ENCODE results near the gene HNF1B.

HNF1B gene

GRCh38 chr17:37759014-37759637 is 14.3 kb upstream of the HNF1B start:
- no peak for DNase-seq

DNA sequence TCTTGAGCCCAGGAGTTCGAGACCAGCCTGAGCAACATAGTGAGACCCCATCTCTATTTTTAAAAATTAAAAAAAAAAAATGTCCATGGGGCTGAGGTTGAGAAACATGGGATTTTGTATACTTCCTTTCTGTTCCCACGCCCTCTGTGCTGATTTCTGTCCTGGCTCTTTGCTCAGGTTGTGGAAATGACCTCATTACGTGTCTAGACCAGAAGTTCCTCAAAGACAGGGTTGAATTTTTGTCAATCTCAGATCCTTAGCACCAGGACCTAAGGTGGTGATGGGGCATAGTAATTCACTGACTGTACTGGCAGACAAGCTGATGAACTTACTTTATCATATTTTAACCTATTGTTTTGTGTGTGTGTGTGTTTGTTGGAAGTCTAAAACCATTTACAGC is 11.2 kb upstream of the HNF1B start:
- DNase-seq: no peak

GRCh38 chr17:37755455-37755854 is 10.6 kb upstream of the HNF1B start:
- DNase-seq: no peak

- no peak for DNase-seq
Observed at GRCh38 chr17:37754363-37754762, 9.5 kb upstream of the HNF1B start.

- no peak for DNase-seq
Observed at GRCh38 chr17:37752482-37752881, 7.6 kb upstream of the HNF1B start.

DNA sequence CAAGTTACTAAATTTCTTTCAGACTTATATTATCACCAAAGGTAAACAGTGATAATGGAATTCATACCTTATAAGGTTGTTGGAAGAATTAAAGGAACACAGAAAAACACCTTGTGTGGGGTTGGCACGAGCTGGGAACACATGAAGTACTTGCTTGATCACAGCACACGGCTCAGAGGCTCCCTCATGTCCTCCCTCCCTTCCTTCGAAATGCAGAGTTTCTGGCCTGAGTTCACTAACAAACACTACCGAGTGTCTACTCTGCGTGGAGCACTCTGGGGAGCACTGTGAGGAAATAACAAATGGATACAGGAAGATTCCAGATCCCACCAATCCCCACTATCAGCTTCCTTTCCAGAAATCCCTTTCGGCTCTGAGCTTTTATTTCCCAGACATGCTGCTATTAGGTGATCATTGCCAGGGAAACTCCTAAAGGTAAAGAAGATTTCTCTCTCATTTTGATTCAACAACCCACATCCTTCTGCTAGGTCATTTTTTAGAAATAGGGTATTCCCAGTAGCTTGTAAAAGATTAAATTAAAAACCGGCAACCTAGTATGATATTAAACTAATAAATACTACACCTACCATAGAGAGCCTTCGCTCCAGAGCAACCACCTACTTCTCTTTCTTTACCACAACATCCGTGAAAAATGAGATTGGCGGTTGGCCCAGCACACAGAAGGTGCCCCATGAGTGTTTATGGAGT is 6.1 kb upstream of the HNF1B start:
- DNase-seq: no peak

- DNase-seq: no peak
Observed at GRCh38 chr17:37750292-37750691, 5.4 kb upstream of the HNF1B start.

GRCh38 chr17:37747222-37747621 is 2.4 kb upstream of the HNF1B start:
- DNase-seq: no peak

GRCh38 chr17:37746617-37747016 is 1.8 kb upstream of the HNF1B start:
- DNase-seq: no peak

DNA sequence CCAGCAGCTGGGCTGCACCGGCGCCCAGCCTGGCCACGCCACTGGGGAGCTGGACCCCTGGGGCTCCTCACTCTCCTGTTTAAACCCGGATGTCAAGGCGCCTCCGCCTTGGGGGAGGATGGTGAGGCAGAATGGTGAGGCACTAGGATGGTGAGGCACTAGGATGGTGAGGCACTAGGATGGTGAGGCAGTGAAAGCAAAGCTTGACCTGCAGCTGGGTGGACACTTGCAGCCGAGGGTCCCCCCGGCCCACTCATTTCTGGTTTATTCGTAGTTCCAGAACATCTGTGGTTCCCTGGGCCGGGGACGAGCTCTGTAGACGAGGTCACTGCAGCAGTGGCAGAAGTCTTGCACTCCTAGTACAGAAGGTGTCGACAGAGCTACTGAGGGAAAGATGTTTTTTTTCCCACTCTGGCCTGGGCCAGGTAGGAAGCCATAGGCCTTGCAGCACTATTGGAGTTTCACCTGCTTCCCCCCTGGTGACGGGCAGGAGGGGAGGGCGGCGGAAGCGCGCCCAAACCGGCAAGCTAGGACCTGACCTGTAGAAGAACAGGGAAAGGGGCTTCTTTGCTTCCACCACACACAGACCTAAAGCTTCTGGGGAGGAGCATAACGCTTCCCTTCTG is 1.1 kb upstream of the HNF1B start:
- DNase-seq: no peak

GRCh38 chr17:37744633-37744927 is 279 bp downstream of the HNF1B start:
- DNase-seq: no peak

DNA sequence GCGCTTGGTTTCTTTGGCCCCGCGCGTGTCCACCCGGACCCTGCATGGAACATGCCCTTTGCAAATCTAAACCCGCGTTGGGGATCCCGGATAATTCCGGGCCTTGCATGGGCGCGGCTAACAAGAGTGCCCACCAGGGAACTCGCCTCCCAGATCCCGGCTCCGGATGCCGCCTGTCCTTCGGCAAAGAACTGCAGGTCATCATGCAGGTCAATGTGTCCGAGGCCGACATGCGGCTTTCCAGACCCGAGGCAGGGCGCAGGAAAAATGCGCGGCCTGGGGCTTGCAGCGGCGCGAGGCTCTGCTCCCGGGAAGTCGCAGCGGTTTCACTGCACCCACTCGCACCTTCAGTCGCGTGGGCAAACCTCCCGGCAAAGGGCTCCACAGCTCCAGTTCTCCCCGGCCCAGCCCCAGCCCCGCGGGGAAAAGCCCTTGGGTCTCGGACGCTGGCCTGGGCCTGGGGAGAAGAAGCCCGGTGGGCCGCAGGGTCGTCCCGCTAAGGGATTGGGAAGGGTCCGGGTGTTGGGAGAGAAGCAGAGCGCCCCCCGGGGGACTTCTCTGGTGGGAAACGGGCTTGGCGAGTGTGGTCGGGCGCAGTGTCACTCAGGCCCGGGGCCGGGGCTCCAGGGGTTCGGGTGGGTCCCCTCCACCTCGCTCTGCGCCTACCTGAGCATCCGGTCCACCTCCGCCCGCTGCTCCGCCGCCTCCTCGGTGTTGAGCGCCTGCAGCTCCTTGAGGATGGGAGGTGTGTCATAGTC is 805 bp downstream of the HNF1B start:
- no peak for DNase-seq

DNA sequence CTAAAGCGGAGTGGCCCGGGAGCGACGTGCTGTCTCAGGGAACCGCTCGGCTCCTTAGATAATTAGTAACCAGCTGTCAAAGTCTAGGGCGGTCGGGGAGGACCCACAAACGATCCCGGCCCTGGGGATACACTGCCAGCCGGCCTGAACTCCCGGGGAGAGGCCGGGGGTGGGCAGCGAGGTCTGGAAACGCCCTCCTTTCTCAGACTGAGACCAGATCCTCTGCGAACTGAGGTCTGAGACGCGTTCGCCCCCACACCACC is 1.3 kb downstream of the HNF1B start:
- no peak for DNase-seq

- DNase-seq: no peak
Observed at GRCh38 chr17:37742762-37743611, 1.9 kb downstream of the HNF1B start.

DNA sequence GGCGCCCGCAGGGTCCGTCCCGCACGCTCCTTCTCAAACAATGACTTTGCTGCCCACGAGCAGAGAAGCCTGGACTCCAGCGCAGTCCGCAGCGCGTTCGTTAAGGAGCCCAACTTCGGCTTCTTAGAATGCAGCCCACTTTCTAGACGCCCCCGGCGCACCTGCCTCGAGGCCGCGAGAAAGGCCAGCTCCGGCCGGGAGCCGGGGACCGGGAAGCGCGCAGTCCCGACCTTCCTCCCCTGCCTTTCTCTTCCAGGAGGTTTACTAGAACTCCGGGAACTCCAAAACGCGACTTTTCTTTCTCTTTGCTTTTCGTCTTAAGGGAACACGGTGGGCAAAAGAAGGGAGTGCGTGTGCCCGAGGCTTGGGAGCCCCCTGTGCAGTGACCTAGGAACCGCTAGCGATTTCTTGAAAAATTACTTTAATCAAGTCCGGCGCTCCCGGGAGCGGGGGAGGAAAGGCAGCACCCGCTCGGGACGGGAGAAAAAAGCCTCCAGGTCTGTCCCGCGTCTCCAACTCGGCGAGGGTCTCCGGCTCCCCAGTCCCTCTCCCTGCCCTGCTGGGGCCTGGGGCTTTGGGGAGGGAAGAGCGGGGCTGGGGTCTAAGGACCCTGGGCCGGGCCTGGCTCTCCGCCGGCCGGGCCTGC is 2.6 kb downstream of the HNF1B start:
- peak; percentile 46 for DNase-seq

GRCh38 chr17:37741341-37742115 is 3.3 kb downstream of the HNF1B start:
- DNase-seq: peak; percentile 55

GRCh38 chr17:37740915-37741314 is 3.9 kb downstream of the HNF1B start:
- DNase-seq: peak; percentile 43

DNA sequence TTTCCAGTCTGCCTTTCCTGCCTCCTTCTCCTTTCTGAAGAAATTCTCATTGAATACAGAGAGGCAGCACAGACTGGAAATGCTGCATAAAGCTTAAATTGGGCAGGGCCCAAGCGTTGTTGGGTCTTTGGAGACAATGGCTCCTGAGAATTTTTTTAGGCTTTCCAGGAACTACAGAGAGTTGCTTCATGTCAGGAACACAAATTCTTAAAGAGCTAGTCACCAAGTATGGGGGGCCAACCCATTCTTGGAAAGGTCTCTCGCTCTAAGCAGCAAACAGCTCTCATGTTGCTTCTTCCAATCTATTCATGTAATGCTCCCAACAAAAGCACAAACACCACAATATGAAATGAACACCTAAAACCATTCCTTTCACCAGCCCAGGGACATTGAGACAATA is 6.9 kb downstream of the HNF1B start:
- no peak for DNase-seq

GRCh38 chr17:37737081-37737480 is 7.8 kb downstream of the HNF1B start:
- no peak for DNase-seq

DNA sequence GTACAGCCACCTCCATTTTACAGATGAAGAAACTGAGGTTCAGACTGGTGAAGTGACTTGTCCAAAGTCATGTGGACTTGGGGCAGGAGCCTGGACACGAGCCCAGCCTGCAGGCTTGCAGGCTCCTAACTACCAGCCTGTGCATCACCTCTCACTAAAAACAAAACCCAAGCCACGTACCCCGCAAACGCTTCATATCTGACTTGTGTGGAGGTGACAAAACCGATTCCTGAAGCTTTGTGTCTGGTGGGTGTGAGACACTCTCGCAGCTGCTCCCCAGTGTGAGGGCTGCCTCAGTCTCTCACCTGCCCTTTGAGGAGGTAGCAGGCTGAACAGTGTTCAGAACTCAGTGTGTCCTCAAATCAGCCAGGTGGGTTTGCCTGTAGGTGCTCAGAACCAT is 8.4 kb downstream of the HNF1B start:
- DNase-seq: no peak

GRCh38 chr17:37735165-37735564 is 9.7 kb downstream of the HNF1B start:
- DNase-seq: no peak

DNA sequence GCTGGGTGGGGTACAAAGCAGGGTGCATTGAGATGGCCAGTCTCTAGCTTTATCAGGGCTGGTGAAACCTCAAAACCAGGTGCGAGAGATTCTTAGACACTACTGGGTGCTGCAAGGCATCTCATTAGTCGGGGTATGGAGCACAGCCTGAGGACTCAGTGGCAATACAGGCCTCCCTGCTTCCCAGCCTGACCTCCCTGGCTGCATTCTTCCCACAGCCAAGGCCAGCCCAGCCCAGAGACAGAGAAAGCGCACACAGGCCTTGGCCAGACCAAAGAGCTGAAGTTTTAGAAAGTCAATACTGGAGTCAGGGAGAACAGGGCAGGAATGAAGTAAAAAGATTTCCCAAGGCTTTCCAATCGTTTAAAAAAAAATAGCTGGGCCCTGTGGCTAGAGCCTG is 12.5 kb downstream of the HNF1B start:
- DNase-seq: no peak
